WTC11 (cell line): Measurements from ENCODE around the gene GPR155. TPM values are rescaled to one million over a fixed set of nuclear protein-coding genes. Genes with fewer than 3 reads are reported as not detected.

ENCODE experiments used
- ATAC-seq: fragments of 200-7000 bp; cut with Tn5 transposase; 2 replicates; pipeline ENCODE4 v1.10.0; 2021; ENCODE audit warnings: mild to moderate bottlenecking, moderate library complexity
- CTCF ChIA-PET: fragments of 300-600 bp; sonication (Branson Sonifier 250); formaldehyde crosslinking; loops from one replicate; lab custom pipeline; 2021; ENCODE audit warnings: antibody characterized with exemption; lab: Charles Lee
- POLR2A ChIA-PET: fragments of 350-600 bp; sonication (Branson Sonifier 250); formaldehyde crosslinking; loops from one replicate; lab custom pipeline; 2021; ENCODE audit warnings: antibody characterized with exemption; lab: Charles Lee
- DNase-seq: peaks from one replicate; pipeline ENCODE4 v3.0.0; 2021; ENCODE audit warnings: low spot score
- H3K27ac Mint-ChIP-seq: 2 replicates; pipeline ENCODE4 v1.8.0; 2021; ENCODE audit warnings: mixed read lengths
- H3K27me3 Mint-ChIP-seq: 2 replicates; pipeline ENCODE4 v1.8.0; 2021; ENCODE audit warnings: low read depth, mild to moderate bottlenecking, moderate library complexity, mixed read lengths
- H3K36me3 Mint-ChIP-seq: 2 replicates; pipeline ENCODE4 v1.8.0; 2021; ENCODE audit warnings: mixed read lengths
- H3K4me1 Mint-ChIP-seq: 2 replicates; pipeline ENCODE4 v1.8.0; 2022; ENCODE audit warnings: mixed read lengths
- H3K4me3 Mint-ChIP-seq: 2 replicates; pipeline ENCODE4 v1.8.0; 2021; ENCODE audit warnings: mild to moderate bottlenecking, moderate library complexity, mixed read lengths
- H3K9me3 Mint-ChIP-seq: 2 replicates; pipeline ENCODE4 v1.8.0; 2021; ENCODE audit warnings: mixed read lengths
- CREB1 ChIP-seq: sonication (generic); formaldehyde crosslinking; IDR thresholded peaks from 2 replicates; pipeline ENCODE4 v1.8.0; 2023; ENCODE audit warnings: mild to moderate bottlenecking, missing genetic modification reagents
- ELF4 ChIP-seq: sonication (generic); formaldehyde crosslinking; IDR thresholded peaks from 2 replicates; pipeline ENCODE4 v1.8.1; 2022; ENCODE audit warnings: low read depth, mild to moderate bottlenecking, moderate library complexity, missing genetic modification reagents
- ETV6 ChIP-seq: sonication (generic); formaldehyde crosslinking; IDR thresholded peaks from 2 replicates; pipeline ENCODE4 v1.8.1; 2022; ENCODE audit warnings: mild to moderate bottlenecking, missing genetic modification reagents
- FOXP1 ChIP-seq: sonication (generic); formaldehyde crosslinking; IDR thresholded peaks from 2 replicates; pipeline ENCODE4 v1.8.0; 2022; ENCODE audit warnings: missing genetic modification reagents, mild to moderate bottlenecking, moderate library complexity, borderline replicate concordance
- GTF2I ChIP-seq: fragments of 250-450 bp; sonication (Bioruptor Pico); conservative IDR thresholded peaks from 2 replicates; pipeline ENCODE4 v1.4.0; 2021; ENCODE audit warnings: mild to moderate bottlenecking
- HMGA2 ChIP-seq: fragments of 250-450 bp; sonication (Bioruptor Pico); IDR thresholded peaks from 2 replicates; pipeline ENCODE4 v1.4.0; 2021; ENCODE audit warnings: mild to moderate bottlenecking, moderate library complexity
- MXD4 ChIP-seq: fragments of 250-450 bp; sonication (Bioruptor Pico); IDR thresholded peaks from 2 replicates; pipeline ENCODE4 v1.8.0; 2021; ENCODE audit warnings: mild to moderate bottlenecking, moderate library complexity, borderline replicate concordance
- NFATC4 ChIP-seq: fragments of 250-450 bp; sonication (Bioruptor Pico); IDR thresholded peaks from 2 replicates; pipeline ENCODE4 v1.9.0; 2021; ENCODE audit warnings: mild to moderate bottlenecking
- ZNF317 ChIP-seq: sonication (generic); formaldehyde crosslinking; IDR thresholded peaks from 2 replicates; pipeline ENCODE4 v1.8.1; 2023; ENCODE audit warnings: low read depth, mild to moderate bottlenecking, moderate library complexity, missing genetic modification reagents, borderline replicate concordance
- total RNA-seq: library from RNA; stranded (reverse); gene quantifications from 3 replicates; pipeline ENCODE4 v1.2.3, GENCODE V29; 2021
- TF ChIP-seq, protein P1 (sequence below): sonication (generic); formaldehyde crosslinking; IDR thresholded peaks from 2 replicates; pipeline ENCODE4 v1.8.1; 2022; ENCODE audit warnings: mild to moderate bottlenecking, missing genetic modification reagents, moderate library complexity, borderline replicate concordance
- TF ChIP-seq, protein P2 (sequence below): fragments of 250-450 bp; sonication (Bioruptor Pico); IDR thresholded peaks from 2 replicates; pipeline ENCODE4 v1.9.0; 2021; ENCODE audit warnings: mild to moderate bottlenecking, borderline replicate concordance
- TF ChIP-seq, protein P3 (sequence below): sonication (generic); formaldehyde crosslinking; IDR thresholded peaks from 2 replicates; pipeline ENCODE4 v1.8.1; 2022; ENCODE audit warnings: low read depth, mild to moderate bottlenecking, moderate library complexity, missing genetic modification reagents, borderline replicate concordance
- TF ChIP-seq, protein P4 (sequence below): sonication (generic); formaldehyde crosslinking; IDR thresholded peaks from 2 replicates; pipeline ENCODE4 v1.8.0; 2023; ENCODE audit warnings: missing genetic modification reagents, mild to moderate bottlenecking, borderline replicate concordance
- TF ChIP-seq, protein P5 (sequence below): sonication (generic); formaldehyde crosslinking; IDR thresholded peaks from 2 replicates; pipeline ENCODE4 v1.8.0; 2022; ENCODE audit warnings: mild to moderate bottlenecking, missing genetic modification reagents

The GPR155 gene
- total RNA-seq, 1 experiment from 2014 or later = 0.74 TPM

DNA sequence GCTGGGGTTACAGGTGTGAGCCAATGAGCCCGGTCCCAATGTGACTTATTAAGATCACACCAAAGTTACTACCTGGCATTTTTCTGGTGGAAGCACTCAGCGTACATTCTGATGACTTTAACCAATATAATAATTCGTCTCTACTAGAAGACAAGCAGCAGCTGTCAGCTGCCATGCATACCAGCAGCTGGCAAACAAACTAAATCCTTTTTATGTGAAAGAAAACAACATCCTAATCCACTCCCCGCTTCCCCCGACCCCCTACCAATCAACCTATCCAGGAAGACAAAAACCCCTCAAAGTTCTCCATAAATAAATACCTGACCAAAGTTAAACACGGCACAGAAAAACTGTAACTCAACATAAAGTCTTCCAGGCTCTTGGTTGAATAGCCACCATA lies 42.1 kb downstream of the GPR155 start:
- no peaks in the 10 kb centered on the region for H3K9me3 Mint-ChIP-seq
- ATAC-seq (no peak), DNase-seq (no peak)
- POLR2A ChIA-PET = no interaction called here
- CTCF ChIA-PET = interaction anchor here (1.0 kb wide), 1 partner anchor 18 kb away, joined by 3 read pairs; no protein-coding TSS in a partner anchor
- H3K4me3 Mint-ChIP-seq = no peak overlapping the region
- H3K36me3 Mint-ChIP-seq = no peaks in the 10 kb centered on the region
- peaks cover 11% of the 10 kb centered on the region for H3K4me1 Mint-ChIP-seq
- H3K27me3 Mint-ChIP-seq = no peaks in the 10 kb centered on the region
- TF ChIP-seq FOXP1 (CRISPR knock-in tag) = no peak
- no peak for TF ChIP-seq ZNF317 (CRISPR knock-in tag)
- TF ChIP-seq, protein P1, sequence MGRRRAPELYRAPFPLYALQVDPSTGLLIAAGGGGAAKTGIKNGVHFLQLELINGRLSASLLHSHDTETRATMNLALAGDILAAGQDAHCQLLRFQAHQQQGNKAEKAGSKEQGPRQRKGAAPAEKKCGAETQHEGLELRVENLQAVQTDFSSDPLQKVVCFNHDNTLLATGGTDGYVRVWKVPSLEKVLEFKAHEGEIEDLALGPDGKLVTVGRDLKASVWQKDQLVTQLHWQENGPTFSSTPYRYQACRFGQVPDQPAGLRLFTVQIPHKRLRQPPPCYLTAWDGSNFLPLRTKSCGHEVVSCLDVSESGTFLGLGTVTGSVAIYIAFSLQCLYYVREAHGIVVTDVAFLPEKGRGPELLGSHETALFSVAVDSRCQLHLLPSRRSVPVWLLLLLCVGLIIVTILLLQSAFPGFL = no peak
- TF ChIP-seq CREB1 (CRISPR knock-in tag) = no peak
- TF ChIP-seq ETV6 (CRISPR knock-in tag) = no peak
- TF ChIP-seq, protein P2, sequence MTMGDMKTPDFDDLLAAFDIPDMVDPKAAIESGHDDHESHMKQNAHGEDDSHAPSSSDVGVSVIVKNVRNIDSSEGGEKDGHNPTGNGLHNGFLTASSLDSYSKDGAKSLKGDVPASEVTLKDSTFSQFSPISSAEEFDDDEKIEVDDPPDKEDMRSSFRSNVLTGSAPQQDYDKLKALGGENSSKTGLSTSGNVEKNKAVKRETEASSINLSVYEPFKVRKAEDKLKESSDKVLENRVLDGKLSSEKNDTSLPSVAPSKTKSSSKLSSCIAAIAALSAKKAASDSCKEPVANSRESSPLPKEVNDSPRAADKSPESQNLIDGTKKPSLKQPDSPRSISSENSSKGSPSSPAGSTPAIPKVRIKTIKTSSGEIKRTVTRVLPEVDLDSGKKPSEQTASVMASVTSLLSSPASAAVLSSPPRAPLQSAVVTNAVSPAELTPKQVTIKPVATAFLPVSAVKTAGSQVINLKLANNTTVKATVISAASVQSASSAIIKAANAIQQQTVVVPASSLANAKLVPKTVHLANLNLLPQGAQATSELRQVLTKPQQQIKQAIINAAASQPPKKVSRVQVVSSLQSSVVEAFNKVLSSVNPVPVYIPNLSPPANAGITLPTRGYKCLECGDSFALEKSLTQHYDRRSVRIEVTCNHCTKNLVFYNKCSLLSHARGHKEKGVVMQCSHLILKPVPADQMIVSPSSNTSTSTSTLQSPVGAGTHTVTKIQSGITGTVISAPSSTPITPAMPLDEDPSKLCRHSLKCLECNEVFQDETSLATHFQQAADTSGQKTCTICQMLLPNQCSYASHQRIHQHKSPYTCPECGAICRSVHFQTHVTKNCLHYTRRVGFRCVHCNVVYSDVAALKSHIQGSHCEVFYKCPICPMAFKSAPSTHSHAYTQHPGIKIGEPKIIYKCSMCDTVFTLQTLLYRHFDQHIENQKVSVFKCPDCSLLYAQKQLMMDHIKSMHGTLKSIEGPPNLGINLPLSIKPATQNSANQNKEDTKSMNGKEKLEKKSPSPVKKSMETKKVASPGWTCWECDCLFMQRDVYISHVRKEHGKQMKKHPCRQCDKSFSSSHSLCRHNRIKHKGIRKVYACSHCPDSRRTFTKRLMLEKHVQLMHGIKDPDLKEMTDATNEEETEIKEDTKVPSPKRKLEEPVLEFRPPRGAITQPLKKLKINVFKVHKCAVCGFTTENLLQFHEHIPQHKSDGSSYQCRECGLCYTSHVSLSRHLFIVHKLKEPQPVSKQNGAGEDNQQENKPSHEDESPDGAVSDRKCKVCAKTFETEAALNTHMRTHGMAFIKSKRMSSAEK (CRISPR knock-in tag) = no peak
- no peak for TF ChIP-seq HMGA2
- TF ChIP-seq, protein P3, sequence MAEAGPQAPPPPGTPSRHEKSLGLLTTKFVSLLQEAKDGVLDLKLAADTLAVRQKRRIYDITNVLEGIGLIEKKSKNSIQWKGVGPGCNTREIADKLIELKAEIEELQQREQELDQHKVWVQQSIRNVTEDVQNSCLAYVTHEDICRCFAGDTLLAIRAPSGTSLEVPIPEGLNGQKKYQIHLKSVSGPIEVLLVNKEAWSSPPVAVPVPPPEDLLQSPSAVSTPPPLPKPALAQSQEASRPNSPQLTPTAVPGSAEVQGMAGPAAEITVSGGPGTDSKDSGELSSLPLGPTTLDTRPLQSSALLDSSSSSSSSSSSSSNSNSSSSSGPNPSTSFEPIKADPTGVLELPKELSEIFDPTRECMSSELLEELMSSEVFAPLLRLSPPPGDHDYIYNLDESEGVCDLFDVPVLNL (CRISPR knock-in tag) = no peak
- TF ChIP-seq, protein P4, sequence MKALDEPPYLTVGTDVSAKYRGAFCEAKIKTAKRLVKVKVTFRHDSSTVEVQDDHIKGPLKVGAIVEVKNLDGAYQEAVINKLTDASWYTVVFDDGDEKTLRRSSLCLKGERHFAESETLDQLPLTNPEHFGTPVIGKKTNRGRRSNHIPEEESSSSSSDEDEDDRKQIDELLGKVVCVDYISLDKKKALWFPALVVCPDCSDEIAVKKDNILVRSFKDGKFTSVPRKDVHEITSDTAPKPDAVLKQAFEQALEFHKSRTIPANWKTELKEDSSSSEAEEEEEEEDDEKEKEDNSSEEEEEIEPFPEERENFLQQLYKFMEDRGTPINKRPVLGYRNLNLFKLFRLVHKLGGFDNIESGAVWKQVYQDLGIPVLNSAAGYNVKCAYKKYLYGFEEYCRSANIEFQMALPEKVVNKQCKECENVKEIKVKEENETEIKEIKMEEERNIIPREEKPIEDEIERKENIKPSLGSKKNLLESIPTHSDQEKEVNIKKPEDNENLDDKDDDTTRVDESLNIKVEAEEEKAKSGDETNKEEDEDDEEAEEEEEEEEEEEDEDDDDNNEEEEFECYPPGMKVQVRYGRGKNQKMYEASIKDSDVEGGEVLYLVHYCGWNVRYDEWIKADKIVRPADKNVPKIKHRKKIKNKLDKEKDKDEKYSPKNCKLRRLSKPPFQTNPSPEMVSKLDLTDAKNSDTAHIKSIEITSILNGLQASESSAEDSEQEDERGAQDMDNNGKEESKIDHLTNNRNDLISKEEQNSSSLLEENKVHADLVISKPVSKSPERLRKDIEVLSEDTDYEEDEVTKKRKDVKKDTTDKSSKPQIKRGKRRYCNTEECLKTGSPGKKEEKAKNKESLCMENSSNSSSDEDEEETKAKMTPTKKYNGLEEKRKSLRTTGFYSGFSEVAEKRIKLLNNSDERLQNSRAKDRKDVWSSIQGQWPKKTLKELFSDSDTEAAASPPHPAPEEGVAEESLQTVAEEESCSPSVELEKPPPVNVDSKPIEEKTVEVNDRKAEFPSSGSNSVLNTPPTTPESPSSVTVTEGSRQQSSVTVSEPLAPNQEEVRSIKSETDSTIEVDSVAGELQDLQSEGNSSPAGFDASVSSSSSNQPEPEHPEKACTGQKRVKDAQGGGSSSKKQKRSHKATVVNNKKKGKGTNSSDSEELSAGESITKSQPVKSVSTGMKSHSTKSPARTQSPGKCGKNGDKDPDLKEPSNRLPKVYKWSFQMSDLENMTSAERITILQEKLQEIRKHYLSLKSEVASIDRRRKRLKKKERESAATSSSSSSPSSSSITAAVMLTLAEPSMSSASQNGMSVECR = no peak
- no peak for TF ChIP-seq NFATC4
- TF ChIP-seq, protein P5, sequence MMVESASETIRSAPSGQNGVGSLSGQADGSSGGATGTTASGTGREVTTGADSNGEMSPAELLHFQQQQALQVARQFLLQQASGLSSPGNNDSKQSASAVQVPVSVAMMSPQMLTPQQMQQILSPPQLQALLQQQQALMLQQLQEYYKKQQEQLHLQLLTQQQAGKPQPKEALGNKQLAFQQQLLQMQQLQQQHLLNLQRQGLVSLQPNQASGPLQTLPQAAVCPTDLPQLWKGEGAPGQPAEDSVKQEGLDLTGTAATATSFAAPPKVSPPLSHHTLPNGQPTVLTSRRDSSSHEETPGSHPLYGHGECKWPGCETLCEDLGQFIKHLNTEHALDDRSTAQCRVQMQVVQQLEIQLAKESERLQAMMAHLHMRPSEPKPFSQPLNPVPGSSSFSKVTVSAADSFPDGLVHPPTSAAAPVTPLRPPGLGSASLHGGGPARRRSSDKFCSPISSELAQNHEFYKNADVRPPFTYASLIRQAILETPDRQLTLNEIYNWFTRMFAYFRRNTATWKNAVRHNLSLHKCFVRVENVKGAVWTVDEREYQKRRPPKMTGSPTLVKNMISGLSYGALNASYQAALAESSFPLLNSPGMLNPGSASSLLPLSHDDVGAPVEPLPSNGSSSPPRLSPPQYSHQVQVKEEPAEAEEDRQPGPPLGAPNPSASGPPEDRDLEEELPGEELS (CRISPR knock-in tag) = no peak
- TF ChIP-seq ELF4 (CRISPR knock-in tag) = no peak
- no peak for TF ChIP-seq GTF2I (CRISPR knock-in tag)
- TF ChIP-seq MXD4 (CRISPR knock-in tag) = no peak
- no peak overlapping the region for H3K27ac Mint-ChIP-seq
